DMS53 (cell line): ENCODE results near the gene CCK.

Source experiments
- DNase-seq: peaks from one replicate; lab custom pipeline; 2025; lab: John Stamatoyannopoulos, UW

Gene CCK

DNA sequence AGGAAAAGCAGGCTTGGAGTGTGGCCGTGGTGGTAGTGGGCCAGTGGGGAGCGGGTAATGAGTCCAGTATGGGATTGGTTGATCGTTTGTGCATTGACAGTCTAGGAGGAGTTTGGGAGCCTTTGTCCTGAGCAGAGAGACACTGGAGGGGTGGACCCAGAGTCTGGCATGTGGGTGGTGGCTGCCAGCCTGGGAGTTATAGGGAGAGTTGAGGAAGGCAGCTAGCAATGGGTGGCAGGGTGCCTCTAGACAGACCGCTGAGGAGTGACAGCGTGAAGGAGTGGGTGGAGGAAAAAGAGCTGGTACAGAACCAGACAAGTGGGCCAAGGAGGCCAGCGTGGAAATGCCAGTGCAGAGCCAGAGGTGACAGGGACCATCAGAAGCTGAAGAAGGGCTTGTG lies 1.9 kb upstream of the CCK start:
- no peak for DNase-seq

DNA sequence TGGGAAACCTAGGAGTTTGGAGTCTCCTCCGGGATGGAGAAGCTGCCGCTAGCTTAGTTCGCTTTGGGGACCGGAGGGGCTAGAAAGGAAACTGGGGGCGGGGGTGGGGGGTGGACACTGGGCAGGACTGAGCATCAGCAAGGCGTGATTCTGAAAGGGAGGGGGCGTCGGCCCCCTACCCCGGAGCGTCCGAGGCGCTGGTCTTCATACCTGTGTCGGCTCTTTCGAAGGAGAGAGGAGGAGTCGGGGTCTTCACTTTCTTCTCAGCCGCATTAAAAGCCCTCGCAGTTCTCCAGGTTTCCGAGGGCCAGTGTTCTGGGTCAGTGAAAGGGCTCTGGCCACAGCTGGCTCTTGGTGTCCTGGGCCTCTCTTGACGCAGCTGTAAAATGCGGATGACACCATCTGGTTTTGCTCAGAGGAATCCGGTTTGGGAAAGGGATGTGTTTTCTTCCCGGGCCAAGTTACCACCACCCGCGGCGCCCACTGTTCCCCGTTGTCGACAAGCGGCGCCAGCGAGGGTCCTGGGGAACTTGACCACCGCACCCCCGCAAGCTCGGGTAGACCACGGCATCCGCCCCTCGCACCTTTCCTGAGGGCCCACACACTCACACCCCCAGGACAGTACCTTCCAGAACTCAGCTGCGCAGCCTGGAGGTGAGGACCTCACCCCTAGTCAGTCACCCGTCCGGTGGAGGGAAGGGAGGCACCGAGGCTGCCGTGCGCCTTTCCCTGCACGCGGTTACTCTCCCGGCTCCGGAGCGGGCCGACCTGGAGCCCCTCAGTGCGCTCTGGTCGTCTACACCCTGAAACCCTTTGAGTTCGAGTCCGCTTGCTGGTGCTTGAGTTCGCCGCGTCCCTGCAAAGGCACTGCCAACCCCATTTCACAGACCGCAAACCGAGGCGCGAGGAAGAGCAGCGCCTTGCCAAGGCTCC lies 660 bp downstream of the CCK start:
- DNase-seq: peak; percentile 10

DNA sequence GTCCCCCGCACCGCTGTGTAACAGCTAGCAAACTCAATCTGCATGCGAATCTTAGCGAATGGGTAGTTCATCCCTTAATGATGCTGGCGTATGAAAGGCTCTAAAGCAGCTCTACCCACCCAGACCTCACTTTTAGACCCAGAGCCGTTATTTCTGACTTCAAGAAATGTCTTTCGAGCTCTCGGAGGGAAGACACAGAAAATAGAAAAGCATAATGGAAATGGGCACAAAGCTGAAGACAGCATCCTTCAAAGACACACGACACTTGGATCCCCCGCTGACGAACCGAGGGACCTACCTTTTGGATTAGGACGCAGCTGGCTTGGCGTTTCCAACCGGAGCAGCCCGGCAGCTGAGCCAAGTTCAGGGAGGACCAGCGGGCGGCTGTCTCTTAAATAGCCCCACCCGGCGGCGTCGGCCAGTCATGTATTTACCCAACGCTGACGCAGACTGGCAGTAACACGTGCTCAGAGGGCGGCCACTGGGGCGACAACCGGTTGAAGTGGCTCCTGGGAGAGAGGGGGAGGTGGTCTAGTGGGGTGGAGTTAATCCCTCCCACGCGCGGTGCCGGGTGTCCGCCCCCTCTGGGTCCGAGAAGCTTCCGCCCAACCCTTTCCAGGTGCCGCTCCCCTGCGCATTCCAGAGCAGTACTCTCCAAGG lies 1.5 kb downstream of the CCK start:
- DNase-seq: peak; percentile 85

DNA sequence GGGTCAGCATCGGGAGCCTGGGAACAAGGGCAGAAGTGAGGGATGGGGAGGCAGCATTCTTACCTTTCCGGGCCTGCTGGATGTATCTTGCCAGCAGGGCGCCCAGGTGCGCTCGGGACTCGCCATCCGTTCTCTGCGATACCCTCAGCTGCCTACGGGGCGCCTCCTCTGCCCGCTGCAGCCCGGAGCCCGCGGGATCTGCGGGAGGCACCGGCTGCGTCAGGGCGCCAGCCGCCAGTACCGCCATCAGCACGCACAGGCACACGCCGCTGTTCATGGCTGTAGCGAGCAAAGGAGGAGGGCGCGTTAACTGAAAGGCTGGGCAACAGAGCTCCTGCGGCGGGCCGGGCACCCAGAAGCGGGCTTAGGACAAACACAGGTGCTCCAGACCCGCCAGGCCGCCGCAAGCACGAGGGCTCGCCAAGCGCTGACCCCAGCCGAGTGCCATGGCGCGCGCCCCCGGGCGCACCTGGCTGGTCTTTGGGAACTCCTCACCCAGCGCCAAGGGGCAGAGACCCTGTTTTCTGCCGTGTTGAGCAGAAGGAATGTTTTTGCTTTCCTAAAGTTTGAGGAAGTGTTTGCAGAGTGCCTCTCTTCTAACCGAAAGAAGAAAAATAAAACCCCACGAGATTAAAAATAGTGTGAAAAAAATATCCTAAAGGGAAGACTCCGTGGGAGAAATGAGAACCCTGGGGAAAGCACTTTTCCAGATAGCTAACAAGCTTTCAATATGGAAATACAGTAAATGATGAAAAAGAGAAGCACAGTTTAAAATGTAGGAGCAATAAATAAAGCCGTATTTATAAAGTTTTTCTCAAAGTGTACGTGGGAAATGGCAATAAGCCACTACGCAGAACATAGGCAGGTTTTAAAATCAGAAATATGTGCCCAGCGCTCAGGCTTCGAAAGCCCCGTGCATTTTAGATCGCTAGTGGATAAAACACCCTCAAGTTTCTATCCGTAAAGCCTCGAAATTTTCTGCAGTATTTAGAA lies 2.3 kb downstream of the CCK start:
- DNase-seq: peak; percentile 54

DNA sequence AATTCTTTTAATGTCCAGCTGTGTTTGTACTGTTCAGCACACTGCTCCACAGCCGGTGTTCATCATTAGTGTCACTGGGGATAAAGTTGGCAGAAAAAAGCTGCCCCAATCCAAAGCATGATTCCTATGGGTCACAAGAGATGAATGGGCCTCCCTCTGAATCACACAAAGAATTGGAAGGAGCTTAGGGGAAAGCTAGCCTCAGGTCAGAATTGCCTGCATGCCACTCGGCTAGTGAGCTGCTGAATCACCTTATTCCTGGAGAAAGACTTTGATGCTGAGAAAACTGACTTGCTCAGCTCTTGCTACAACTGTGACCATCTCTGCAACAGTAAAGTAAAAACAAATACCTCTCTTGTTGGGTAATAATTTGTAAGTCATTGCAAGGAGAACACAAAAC lies 3.5 kb downstream of the CCK start:
- no peak for DNase-seq

DNA sequence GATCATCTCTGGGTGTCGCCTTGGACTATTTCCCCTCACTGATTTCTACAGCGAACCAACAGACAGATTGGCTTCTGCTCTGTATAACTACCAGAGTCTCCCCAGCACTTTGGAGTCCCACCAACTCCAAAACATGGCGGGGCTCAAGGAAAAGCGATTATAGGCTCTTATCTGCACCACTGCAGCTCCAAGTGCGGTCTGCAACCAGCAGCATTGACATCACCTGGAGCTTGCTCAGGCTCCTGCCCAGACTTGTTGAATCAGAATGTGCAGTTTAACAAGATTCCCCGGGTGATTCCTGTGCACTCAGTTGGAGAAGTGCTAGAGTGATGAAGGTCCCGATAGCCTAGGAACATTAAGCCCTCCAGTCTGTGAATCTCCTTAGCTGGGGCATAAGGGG lies 9.0 kb downstream of the CCK start:
- no peak for DNase-seq

DNA sequence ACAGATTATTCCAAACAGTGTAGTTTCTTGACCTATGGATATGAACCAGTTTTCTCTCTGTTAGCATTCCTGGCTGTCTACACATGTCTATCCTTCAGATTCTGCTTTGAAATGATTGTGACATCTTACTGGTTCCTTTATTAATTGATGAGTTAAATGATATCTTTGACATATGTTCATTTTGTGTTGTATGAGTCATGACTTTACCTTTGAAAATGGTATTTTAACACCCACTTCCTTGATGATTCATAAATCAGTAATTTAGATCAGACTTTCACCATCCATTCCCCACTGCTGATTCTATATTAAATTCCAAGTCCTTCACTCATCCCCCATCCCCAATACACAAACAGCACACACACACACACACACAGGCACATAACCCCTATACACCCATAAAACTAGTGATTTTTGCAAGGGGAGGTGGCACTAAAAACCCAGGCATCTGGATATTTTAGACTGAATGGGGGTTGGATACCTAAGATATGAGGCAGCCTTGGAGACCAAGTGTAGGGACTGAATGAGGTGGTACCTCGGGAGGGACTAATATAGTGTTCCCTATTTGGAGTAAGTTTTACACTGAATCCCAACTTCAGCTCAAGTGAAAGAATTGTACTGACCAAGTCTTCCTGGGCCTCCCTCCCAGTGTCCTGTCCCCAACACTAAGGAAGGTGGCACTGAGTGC lies 9.7 kb downstream of the CCK start:
- peak; percentile 17 for DNase-seq

DNA sequence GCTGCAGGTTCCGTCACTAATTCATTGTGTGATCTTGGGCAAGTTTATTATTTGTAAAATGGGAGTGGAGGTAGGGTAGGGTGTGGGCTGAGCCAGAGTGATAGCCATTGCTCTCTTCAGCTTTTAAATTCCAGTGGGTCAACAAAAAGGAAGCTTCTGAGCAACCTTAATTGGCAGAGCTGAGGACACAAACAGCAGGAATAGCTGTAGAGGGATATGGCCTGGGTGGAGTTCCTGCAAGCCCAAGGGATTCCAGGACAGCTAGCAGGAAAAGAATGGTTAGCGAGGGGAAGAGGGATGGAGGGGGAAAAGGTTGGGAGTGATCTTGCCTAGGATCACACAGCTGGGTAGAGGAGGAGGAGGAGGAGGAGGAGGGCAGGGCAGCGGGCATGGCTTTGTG lies 11.4 kb downstream of the CCK start:
- DNase-seq: no peak

DNA sequence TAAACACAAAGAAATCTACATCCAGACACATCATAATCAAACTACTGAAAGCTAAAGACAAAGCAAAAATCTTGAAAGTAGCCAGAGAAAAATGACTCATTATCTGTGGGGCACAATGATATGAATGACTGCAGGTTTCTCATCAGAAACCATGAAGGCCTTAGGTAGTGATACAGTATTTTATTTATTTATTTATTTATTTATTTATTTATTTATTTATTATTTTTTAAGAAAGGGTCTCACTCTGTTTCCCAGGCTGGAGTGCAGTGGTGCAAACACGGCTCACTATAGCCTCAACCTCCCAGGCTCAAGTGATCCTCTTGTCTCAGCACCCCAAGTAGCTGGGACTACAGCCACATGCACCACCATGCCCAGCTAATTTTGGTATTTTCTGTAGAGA lies 15.2 kb downstream of the CCK start:
- DNase-seq: no peak

DNA sequence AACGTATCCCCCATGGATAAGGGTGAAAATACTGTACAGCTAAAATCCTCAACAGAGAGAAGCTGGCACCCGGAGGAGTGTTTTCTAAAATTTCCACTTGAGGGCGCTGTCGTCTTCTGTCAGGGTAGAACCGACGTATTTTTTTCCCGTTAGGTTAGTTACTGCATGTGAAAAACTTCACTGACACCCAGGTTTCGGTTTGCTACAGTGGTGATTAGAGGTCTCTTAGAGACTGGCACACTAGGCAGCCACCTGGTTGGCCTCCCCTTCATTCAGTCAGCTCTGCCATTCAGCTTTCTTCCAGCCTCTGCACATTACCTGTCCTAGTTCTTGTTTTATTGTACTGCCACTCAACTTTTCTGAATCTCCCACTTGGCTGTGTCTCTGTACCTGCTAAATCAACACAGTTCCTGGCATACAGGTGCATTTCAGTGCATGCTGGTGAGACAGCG lies 18.4 kb downstream of the CCK start:
- peak; percentile 53 for DNase-seq

DNA sequence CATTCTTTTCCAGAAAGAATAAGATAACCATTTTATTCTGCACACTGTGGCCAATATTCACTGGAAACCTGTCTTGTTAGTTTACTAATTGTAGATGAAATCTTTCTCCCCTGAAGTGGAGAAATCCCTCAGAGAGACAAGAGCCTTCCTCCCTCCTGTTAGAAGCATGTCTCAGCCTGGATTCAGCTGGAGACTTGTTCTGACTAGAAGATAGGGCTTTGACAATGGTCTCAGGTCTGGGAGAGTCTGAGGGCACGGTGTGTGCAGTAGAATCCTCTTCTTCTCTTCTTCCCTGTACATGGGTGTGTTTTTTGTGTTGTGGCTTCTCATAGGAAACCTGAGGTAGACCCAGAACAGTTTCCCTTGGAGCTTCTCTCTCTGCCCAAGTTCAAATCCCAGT lies 19.9 kb downstream of the CCK start:
- DNase-seq: no peak

DNA sequence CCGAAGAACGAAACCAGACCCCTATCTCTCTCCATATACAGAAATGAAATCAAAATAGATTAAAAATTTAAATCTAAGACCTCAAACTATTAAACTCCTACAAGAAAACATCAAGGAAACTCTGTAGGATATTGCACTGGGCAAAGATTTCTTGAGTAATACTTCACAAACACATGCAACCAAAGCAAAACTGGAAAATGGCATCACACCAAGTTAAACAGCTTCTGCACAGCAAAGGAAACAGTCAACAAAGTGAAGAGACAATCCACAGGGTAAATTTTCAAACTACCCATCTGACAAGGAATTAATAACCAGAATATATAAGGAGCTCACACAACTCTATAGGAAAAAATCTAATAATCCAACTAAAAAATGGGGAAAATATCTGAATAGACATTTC lies 29.4 kb downstream of the CCK start:
- DNase-seq: no peak

DNA sequence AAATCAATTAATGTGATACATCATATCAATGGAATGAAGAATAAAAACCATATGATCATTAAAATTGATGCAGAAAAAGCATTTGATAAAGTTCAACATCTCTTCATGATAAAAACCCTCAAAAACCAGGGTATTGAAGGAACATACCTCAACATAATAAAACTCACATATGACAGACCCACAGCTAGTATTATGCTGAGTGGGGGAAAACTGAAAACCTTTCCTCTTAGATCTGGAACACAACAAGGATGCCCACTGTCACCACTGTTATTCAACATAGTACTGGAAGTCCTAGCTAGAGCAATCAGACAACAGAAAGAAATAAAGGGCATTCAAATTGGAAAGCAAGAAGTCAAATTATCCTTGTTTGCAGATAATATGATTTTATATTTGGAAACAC lies 30.5 kb downstream of the CCK start:
- DNase-seq: no peak

DNA sequence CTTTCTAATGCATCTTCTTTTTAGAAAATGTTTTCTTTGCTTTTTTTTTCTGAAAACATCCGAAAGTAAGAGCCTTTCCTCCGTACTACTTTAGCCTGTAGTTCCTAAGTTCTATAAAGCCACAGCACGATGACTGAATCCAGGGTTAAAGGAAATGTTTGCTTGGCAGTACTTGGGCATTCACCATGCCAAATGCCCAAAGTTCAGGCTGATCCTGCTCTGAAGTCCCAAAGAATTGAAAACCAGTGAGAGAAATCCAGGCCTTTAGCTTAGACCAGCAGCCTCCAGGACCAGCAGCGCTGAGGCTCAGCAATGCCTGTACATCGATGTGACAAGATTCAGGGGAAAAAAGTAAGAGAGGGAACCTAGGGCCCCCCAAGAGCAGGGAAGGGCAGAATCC lies 35.1 kb downstream of the CCK start:
- no peak for DNase-seq

DNA sequence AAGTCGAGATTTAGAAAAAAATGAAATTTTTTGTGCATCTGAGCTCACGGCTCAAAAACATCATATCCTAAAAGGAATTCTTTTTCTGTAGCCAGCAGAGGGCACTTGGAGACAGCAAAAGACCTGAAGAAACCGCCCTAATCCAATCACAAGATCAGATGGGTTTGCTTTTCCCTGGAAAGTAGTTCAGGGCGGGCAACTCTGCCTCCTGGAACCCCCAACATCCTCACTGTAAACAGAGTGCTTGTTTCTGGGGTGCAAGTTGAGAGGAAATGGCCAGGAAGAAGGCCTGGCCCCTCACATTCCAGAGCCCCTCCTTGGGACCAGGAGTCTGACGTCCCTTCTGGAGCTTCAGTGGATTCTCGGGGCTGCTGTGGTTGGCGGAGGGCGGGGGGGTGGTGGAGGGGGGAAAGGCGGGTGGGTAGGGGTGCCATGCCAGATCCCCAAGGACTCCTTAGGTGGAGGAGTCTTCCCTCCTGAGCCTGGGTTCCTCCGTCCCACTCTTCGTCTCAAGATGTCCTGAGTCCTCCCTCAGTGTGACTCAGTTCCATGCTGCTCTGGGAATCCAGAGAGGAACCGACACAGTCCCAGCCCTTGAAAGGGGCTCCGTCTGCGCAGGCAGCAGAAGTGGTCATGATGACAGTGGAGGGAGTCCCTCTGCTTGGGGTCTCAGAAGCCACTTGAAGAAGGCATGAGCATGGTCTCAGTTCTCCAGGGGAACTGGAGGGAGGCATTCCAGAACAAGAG lies 35.9 kb downstream of the CCK start:
- DNase-seq: peak; percentile 50

DNA sequence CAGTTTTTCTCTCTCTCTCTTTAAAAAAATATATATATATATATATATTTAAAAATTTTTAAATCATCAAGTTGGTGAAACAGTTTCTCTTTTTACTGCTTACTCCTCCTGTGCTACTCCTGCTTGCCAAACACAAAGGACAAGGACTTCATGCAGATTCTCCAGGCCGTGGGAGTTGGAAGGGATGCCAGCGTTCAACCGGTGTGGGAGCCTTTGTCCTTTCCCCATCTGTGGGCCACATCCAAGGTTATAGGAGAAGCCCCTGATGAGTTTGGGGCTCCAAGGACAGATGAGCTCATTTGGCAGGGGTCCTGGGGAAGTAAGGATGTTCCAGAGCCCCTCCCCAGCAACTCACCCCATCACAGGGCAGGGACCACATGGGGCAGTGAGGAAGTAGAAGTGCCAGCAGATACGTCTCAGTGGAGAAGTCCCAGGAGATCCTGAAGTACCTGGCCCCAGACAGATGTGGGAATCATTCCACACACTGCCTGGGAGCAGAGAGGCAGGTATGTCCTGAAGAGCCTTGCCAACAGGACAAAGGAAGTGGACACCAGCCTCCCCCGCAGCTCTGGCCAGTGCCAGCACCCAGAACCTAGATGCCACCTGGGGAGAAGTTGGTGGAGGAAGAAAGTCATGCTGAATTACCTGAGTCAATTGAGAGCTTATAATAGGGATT lies 36.6 kb downstream of the CCK start:
- DNase-seq: no peak

DNA sequence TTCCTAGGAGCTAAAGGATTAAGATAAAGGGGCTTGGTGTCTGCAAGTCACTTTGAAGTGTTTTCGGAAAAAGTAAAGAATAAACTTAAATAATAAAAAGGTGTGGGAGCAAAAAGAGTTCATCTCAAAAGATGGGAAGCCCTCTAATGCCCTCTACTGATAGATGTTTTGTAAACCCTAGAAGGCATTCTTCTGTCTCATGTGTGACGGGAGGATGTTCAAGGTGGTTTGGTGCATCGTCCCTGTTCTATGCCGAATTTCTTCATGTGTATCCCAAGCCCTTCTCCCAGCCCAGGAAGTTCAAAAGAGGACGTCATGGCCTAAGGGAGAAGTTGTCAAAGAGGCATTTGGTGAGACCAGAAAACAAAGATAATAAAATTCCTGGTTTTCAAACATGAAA lies 37.2 kb downstream of the CCK start:
- peak; percentile 0 for DNase-seq

DNA sequence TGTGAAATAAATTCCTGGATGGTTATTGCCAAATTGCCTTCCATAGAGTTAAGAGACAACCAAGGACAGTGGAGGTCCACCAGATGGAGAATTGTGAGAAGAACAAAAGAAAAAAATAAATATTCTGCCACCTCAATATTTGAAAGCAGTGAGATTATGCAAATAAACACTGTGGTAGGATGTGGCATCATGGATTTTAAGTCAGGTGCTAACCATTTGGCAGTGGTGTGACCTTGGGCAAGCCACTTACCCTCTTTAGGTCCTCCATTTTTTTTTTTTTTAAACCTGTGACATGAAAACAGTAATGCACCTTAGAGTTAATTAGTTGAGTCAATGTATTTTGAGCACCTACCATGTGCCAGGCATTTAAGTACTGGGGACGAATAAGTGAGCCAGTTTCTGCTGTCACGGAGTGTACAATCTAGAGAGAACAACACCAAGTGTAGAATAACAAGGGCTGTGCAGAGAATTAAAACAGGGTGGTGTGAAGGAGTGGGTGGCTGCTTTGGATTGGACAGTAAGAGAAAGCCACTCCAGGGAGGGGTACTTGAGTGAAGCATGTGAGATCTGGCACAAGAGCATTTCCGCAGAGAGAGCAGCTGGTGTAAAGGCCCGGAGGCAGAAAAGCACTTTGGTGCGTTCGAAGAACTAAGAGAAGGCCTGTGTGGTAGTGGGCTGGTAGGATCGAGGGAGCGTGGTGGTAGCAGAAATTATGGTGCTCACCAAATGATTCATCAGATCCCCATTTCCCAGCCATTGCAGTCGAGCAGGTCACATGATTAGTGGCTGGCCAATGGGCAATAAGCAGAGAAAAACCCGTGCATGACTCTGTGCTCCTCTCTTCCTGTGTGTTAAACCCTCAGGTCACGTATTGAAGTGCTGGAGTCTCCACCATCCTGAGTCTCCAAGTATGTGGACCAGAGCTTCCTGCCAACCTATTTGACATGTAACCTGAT lies 39.2 kb downstream of the CCK start:
- no peak for DNase-seq
